T1000 (cell line): ENCODE measurements around the gene SOX9.

Source experiments
- DNase-seq: peaks from one replicate; lab custom pipeline; 2025; ENCODE audit warnings: mixed read lengths; lab: John Stamatoyannopoulos, UW

The SOX9 gene

GRCh38 chr17:72162569-72162968 is 41.7 kb downstream of the SOX9 start:
- no peak for DNase-seq

- no peak for DNase-seq
Observed at GRCh38 chr17:72163474-72163873, 42.7 kb downstream of the SOX9 start.

DNA sequence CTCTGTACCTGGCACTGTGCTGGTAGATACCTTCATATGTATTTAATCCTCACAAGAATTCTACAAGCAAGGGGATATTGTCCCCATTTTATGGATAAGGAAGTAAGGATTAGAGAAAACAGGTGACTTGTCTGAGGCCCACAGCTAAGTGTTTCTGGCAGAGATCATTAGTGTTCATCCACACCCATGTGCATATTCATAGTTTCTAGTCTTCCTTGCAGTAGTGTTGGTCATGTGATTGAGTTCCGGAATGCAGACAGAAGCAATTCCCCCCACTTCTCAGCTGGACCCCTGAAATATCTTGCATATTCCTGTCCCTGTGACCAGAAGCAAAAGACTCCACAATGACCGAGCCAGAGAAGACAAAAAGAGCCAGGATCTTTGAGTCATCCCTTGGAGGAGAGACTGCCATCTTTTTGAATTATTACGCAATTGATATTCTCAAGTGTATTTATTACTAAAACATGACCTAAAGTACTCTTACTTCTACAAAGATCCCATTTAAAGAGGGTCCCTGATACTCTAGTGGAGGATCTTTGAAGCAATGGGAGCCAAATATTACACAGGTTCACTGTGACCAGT is 43.4 kb downstream of the SOX9 start:
- DNase-seq = no peak

DNA sequence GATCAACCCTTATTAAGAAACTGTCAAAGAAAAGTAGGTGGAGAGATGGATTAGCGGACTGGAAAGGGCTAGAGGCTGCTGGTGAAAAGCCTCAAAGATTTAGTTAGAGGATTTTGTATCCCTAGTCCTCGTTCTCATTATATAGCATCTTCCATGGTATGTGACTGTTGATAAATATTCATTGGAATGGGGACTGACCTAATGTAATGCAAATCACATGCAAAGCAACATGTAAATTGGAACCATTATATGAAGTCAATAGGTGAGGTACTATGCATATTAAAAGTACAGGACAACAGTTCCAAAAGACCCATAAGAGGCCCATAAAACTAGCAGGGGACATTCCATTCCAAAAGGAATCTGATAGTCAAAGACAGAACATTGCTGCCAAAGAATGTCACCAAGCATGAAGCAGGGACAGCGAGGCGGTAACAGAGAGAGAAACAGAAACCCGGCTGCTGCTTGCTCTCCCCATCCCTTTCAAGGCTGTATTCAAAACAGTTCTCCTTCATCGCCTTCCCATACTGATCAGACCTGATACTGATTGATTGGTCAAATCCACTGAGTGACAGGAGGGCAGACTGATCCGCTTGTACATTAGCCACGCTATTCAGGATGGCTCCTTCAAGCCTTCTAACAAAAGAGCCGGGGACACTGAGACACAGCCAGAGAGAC is 44.5 kb downstream of the SOX9 start:
- no peak for DNase-seq

GRCh38 chr17:72165867-72166439 is 45.1 kb downstream of the SOX9 start:
- no peak for DNase-seq

DNA sequence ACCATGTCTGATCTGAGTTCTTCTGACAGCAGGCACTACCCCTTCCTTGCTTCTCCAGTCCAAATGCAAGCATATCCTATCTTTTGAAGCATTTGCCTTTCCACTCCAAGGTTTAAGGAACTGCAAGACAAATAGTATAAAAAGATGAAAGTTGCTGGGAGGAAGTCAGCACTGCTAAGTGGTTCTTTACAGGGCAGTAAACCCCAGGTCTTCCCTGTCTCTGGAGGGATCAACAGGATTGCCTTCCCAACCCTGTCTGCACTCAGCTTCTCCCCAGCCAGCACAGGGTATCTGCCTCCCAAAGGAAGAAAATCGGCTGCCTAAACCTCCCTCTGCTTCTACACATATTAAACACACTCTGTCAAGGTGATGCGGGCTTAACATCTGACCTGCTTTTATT is 46.8 kb downstream of the SOX9 start:
- DNase-seq = no peak

GRCh38 chr17:72169823-72170222 is 49.0 kb downstream of the SOX9 start:
- no peak for DNase-seq

GRCh38 chr17:72171703-72172667 is 51.2 kb downstream of the SOX9 start:
- no peak for DNase-seq

GRCh38 chr17:72173499-72174116 is 52.8 kb downstream of the SOX9 start:
- DNase-seq = no peak

- no peak for DNase-seq
Observed at GRCh38 chr17:72175263-72175662, 54.4 kb downstream of the SOX9 start.
